Subcutaneous adipose tissue (tissue), 4 donors: Measurements from ENCODE around the gene TOM1. TPM values are rescaled to one million over a fixed set of nuclear protein-coding genes. Genes with fewer than 3 reads are reported as not detected.

ENCODE experiments used
- total RNA-seq, 4 donors: library from RNA; depleted of rRNA; stranded (reverse); fragments of >200 nt; gene quantifications; one replicate each; pipeline ENCODE4 v1.1.0, GENCODE V29; 2016
- TF ChIP-seq, protein P1 (sequence below): fragments of 450-650 bp; IDR thresholded peaks from one replicate; pipeline ENCODE4 v1.5.1; 2016; ENCODE audit warnings: low read depth, mild to moderate bottlenecking, control low read depth, antibody characterized with exemption, moderate library complexity

TOM1 gene
- total RNA-seq, 4 donors from 2014 or later = 54.5 to 94.4 (median 76.9) TPM

DNA sequence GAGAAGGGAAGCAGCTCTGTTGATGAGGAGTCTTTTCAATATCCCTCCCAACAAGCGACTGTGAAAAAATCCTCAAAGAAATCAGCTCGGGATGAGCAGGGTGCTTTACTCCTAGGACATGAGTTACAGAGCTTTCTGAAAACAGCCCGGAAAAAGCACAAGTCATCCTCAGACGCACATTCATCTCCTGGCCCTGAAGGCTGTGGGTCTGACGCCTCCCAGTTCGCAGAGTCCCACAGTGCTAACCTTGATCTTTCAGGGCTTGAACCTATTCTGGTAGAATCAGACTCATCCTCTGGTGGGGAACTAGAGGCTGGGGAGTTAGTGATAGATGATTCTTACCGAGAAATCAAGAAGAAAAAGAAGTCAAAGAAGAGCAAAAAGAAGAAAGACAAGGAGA lies 34.7 kb upstream of the TOM1 start:
- TF ChIP-seq, protein P1, sequence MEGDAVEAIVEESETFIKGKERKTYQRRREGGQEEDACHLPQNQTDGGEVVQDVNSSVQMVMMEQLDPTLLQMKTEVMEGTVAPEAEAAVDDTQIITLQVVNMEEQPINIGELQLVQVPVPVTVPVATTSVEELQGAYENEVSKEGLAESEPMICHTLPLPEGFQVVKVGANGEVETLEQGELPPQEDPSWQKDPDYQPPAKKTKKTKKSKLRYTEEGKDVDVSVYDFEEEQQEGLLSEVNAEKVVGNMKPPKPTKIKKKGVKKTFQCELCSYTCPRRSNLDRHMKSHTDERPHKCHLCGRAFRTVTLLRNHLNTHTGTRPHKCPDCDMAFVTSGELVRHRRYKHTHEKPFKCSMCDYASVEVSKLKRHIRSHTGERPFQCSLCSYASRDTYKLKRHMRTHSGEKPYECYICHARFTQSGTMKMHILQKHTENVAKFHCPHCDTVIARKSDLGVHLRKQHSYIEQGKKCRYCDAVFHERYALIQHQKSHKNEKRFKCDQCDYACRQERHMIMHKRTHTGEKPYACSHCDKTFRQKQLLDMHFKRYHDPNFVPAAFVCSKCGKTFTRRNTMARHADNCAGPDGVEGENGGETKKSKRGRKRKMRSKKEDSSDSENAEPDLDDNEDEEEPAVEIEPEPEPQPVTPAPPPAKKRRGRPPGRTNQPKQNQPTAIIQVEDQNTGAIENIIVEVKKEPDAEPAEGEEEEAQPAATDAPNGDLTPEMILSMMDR = no peak

DNA sequence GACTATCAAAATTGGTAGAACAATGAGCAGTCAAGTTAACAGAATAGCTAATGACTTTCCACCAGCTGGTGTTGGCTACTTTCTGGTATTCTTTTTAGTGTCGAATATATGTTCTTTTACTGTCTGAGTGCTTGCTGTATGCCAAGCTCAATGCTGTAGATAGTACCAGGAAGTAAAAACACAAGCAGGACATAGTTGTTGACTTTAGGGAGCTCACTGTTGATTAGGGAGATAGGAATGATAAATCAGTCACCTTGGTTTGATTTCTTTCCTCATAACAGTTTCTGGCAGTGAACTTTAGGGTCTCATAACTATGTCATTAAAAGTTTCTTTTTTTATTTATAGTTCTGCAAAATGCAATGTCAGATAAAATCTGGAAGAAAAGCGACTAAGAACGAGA lies 33.4 kb upstream of the TOM1 start:
- TF ChIP-seq, protein P1 = no peak

DNA sequence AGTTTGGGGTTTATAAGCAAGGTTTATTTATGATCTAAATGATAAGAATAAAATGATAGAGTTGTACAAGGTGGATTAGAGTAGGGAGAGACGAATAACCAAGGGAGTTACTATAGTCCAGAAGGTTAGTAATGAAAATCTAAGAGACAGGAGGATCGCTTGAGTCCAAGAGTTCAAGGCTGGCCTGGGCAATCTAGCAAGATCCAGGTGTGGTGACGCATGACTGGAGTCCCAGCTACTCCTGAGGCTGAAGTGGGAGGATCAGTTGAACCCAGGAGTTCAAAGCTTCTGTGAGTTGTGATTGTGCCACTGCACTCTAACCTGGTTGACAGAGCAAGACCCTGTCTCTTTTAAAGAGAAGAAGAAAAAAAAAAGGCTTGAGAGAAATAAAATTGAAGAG lies 30.1 kb upstream of the TOM1 start:
- TF ChIP-seq, protein P1 = no peak

GRCh38 chr22:35274154-35274871 lies 25.4 kb upstream of the TOM1 start:
- TF ChIP-seq, protein P1 = no peak

DNA sequence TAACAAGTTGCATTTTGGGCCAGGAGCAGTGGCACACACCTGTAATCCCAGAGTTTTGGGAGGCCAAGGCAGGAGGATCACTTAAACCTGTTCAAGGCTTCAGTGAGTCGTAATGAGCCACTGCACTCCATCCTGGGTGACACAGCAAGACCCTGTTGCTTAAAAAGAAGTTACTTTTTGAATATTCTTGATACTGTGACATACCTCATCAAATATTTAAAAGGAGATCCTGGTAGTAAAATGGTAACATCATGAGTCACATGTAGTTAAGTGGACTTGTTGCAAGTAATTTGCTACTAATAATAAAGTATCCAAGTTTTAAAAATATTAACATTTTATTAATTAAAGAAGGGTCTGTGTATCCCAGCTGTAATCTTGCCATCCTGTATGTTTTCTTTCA lies 24.1 kb upstream of the TOM1 start:
- TF ChIP-seq, protein P1 = no peak

GRCh38 chr22:35276019-35276418 lies 23.7 kb upstream of the TOM1 start:
- TF ChIP-seq, protein P1 = no peak

- TF ChIP-seq, protein P1 = no peak
Observed at GRCh38 chr22:35288116-35288515, 11.6 kb upstream of the TOM1 start.
